RKO (cell line): Measurements from ENCODE around the gene TTC29.
"Not testable (repeated sequence)": the region's sequence is repeated elsewhere in the genome, so short reads cannot be mapped to it uniquely, and the experiment has no call there.

Source experiments
- DNase-seq: peaks from one replicate; pipeline ENCODE4 v3.0.0-alpha.2; 2016; ENCODE audit warnings: low spot score

The TTC29 gene

GRCh38 chr4:146857298-146857697 lies 88.4 kb downstream of the TTC29 start:
- DNase-seq, result no peak

GRCh38 chr4:146855761-146856160 lies 89.9 kb downstream of the TTC29 start:
- DNase-seq, result no peak

- DNase-seq, result no peak
These were observed 93.3 kb downstream of the TTC29 start for GRCh38 chr4:146852360-146852759.

GRCh38 chr4:146847345-146847744 lies 98.3 kb downstream of the TTC29 start:
- DNase-seq, result no peak

GRCh38 chr4:146846882-146847281 lies 98.8 kb downstream of the TTC29 start:
- no peak for DNase-seq

GRCh38 chr4:146844761-146845160 lies 100.9 kb downstream of the TTC29 start:
- DNase-seq, result no peak

- no peak for DNase-seq
These were observed 102.8 kb downstream of the TTC29 start for GRCh38 chr4:146842876-146843275.

GRCh38 chr4:146840731-146841130 lies 104.9 kb downstream of the TTC29 start:
- DNase-seq, result no peak

- no peak for DNase-seq
These were observed 110.6 kb downstream of the TTC29 start for GRCh38 chr4:146835096-146835495.

- no peak for DNase-seq
These were observed 111.2 kb downstream of the TTC29 start for GRCh38 chr4:146834263-146835034.

GRCh38 chr4:146833530-146833929 lies 112.1 kb downstream of the TTC29 start:
- no peak for DNase-seq

- not testable (repeated sequence) for DNase-seq
These were observed 122.7 kb downstream of the TTC29 start for GRCh38 chr4:146822980-146823379.

- no peak for DNase-seq
These were observed 130.9 kb downstream of the TTC29 start for GRCh38 chr4:146814750-146815149.

GRCh38 chr4:146795711-146796110 lies 150.0 kb downstream of the TTC29 start:
- DNase-seq, result no peak

GRCh38 chr4:146793727-146794126 lies 151.9 kb downstream of the TTC29 start:
- no peak for DNase-seq

- DNase-seq, result no peak
These were observed 154.2 kb downstream of the TTC29 start for GRCh38 chr4:146791439-146791838.

- peak; percentile 23 for DNase-seq
These were observed 155.1 kb downstream of the TTC29 start for GRCh38 chr4:146790515-146790914.

GRCh38 chr4:146787731-146788130 lies 157.9 kb downstream of the TTC29 start:
- no peak for DNase-seq

- no peak for DNase-seq
These were observed 169.0 kb downstream of the TTC29 start for GRCh38 chr4:146776691-146777090.

GRCh38 chr4:146763560-146763959 lies 182.1 kb downstream of the TTC29 start:
- no peak for DNase-seq

GRCh38 chr4:146762016-146762415 lies 183.6 kb downstream of the TTC29 start:
- no peak for DNase-seq

- DNase-seq, result no peak
These were observed 203.2 kb downstream of the TTC29 start for GRCh38 chr4:146742416-146742815.

GRCh38 chr4:146739182-146739581 lies 206.5 kb downstream of the TTC29 start:
- no peak for DNase-seq

GRCh38 chr4:146723519-146723918 lies 222.1 kb downstream of the TTC29 start:
- DNase-seq, result not testable (repeated sequence)
